Activated T-cell treated with anti-CD3 and anti-CD28 coated beads for 1 hour (primary cell): Measurements from ENCODE around the gene EHBP1L1.

ENCODE experiments used
- DNase-seq: peaks from one replicate; pipeline ENCODE4 v3.0.0-alpha.2; 2020; ENCODE audit warnings: low read depth

Gene EHBP1L1

GRCh38 chr11:65575568-65576231, at the start of gene EHBP1L1:
Gene EHBP1L1, plus strand, starts transcription at chr11:65576053. Its CDS starts 250 bp downstream, at chr11:65576303.
- peak; percentile 63 for DNase-seq

GRCh38 chr11:65526744-65527143, 49.1 kb upstream of the EHBP1L1 start:
- no peak for DNase-seq

DNA sequence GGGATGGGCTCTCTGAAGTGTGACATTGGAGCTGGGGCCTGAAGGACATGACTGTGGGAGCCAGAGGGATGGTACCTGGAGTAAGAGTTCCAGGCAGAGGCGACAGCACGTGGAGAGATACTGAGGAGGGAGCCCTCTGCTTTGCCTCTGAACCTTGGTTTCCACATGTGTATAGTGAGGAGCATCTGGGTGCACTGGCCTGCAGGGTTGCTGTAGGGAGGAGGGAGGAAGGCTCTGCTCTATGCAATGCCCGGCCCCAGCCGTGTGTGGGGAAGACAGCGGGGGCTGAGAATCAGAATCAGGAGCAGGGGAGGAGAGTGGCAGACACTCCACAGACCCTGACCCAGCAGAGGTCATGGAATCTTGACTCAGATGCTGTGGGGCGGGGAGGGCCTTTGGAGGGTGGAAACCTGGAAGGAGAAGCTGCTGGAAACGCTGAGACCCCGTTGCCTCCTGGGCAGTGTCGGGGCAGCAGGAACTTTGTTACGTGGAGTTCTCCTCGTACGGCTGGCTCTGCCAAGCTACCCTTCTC, 47.0 kb upstream of the EHBP1L1 start:
- no peak for DNase-seq

- no peak for DNase-seq
Observed at GRCh38 chr11:65529475-65530156, 46.2 kb upstream of the EHBP1L1 start.

DNA sequence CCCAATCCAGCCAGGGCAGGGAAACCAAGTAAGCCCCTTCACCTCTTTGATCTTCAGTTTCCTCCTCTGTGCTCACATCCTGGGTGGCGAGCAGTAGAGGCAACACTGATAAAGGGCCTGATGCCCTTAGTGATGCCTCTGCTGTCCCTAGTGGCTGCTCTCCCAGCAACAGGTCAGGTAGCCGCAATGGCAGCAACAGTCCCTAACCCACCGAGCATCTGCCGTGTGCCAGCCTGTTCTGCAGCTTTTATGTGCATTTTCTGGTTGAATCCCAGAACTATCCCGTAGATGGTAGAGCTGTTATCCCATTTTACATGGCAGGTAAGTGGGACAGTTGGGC, 45.7 kb upstream of the EHBP1L1 start:
- no peak for DNase-seq

DNA sequence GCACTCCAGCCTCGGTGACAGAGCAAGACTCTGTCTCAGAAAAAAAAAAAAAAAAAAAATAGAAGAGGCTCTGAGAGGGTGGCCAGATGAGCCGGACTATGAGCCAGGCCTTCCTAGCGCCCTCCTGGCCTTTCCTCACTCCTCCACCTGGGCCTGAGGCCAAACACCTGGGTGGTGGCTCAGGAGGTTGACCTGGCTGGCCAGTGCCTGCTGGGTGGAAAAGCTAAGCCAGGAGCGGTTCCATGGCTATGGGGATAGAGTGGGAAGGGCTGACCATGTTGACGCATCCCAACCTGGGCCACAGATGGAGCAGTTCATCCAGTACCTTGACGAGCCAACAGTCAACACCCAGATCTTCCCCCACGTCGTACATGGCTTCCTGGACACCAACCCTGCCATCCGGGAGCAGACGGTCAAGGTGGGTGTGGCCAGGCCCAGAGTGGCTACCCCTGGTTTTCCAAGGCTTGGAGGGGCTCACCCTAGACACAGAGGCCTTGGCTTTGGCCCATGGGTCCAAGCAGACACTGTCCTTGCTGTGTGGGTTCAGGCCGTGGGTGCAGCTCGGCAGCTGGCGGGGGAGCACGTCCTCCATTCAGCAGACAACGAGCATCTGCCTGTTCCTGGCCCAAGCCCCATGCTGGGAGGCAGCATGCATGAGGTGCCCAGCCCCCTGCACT, 43.3 kb upstream of the EHBP1L1 start:
- no peak for DNase-seq

GRCh38 chr11:65535102-65535501, 40.8 kb upstream of the EHBP1L1 start:
- no peak for DNase-seq

GRCh38 chr11:65536412-65537295, 39.2 kb upstream of the EHBP1L1 start:
- no peak for DNase-seq

- no peak for DNase-seq
Observed at GRCh38 chr11:65537296-65537597, 38.6 kb upstream of the EHBP1L1 start.

DNA sequence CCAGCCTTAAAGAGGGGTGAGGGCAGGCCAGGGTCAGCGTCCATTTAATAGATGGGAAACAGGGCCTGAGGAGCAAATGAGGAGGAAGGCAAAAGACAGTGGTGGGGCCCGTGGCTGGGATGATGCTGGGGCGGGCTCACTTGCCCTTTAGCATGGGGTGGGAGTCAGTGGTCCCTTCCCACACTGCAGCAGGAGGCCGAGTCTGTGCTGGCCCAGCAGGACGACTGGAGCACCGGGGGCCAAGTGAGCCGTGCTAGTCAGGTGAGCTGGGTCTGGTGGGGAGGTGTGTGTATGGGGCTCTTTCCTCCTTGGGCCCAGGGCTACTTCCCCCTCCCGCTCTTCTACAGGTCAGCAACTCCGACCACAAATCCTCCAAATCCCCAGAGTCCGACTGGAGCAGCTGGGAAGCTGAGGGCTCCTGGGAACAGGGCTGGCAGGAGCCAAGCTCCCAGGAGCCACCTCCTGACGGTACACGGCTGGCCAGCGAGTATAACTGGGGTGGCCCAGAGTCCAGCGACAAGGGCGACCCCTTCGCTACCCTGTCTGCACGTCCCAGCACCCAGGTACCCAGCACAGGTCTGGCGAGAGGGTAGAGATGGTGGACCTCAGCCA, 38.1 kb upstream of the EHBP1L1 start:
- no peak for DNase-seq

- no peak for DNase-seq
Observed at GRCh38 chr11:65538232-65538914, 37.5 kb upstream of the EHBP1L1 start.

GRCh38 chr11:65538915-65539743, 36.7 kb upstream of the EHBP1L1 start:
- DNase-seq: no peak

DNA sequence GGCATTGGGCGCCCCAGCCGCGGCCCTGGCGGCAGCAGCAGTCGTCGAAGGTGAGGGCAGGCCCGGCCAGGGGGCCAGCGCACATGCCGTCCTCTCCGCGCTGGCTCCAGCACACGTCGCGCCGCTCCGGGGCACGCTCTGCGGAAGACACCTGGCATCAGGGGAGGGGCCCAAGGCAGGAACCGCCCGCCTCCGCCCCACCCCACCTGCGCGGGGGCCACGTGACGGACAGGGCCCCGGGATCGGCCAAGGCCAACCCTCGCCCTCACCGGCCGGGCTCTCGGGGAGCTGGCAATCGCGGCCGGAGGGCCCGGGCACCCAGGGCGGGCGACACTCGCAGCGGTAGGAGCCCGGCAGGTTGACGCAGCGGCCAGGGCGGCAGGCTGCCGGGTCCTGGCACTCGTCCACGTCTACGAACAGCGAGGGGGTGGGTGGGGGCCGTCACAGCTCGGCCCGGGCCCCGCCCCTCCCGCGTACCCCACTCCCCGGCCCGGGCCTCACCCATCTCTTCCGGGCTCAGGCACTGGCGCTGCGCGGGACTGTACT, 36.0 kb upstream of the EHBP1L1 start:
- no peak for DNase-seq

- peak; percentile 82 for DNase-seq
Observed at GRCh38 chr11:65540290-65541092, 35.4 kb upstream of the EHBP1L1 start.

- no peak for DNase-seq
Observed at GRCh38 chr11:65541093-65541982, 34.5 kb upstream of the EHBP1L1 start.

GRCh38 chr11:65542738-65543390, 33.0 kb upstream of the EHBP1L1 start:
- no peak for DNase-seq

- no peak for DNase-seq
Observed at GRCh38 chr11:65545853-65546216, 30.0 kb upstream of the EHBP1L1 start.
